CD4-positive, alpha-beta T cell treated with Interleukin-6 at 100 ng/mL for 8 hours (primary cell): Measurements from ENCODE around the gene IGFL3.
"Not testable (repeated sequence)": the region's sequence is repeated elsewhere in the genome, so short reads cannot be mapped to it uniquely, and the experiment has no call there.

Source experiments
- DNase-seq: peaks from one replicate; pipeline ENCODE4 v3.0.0-alpha.2; 2020; ENCODE audit warnings: mixed read lengths, low spot score

The IGFL3 gene

GRCh38 chr19:46124638-46125115 is at the start of gene IGFL3:
TSS of gene IGFL3 (minus strand) at chr19:46124688. CDS start at chr19:46124649, 39 bp downstream.
- DNase-seq, result no peak

- DNase-seq, result no peak
Measured at GRCh38 chr19:46173886-46174480, 49.5 kb upstream of the IGFL3 start.

- DNase-seq, result no peak
Measured at GRCh38 chr19:46162731-46163130, 38.2 kb upstream of the IGFL3 start.

GRCh38 chr19:46161642-46162257 is 37.3 kb upstream of the IGFL3 start:
- not testable (repeated sequence) for DNase-seq

GRCh38 chr19:46160233-46160775 is 35.8 kb upstream of the IGFL3 start:
- no peak for DNase-seq

GRCh38 chr19:46159418-46160232 is 35.1 kb upstream of the IGFL3 start:
- no peak for DNase-seq

- no peak for DNase-seq
Measured at GRCh38 chr19:46155237-46155636, 30.7 kb upstream of the IGFL3 start.

- DNase-seq, result no peak
Measured at GRCh38 chr19:46150606-46151005, 26.1 kb upstream of the IGFL3 start.

- no peak for DNase-seq
Measured at GRCh38 chr19:46147791-46148288, 23.4 kb upstream of the IGFL3 start, which contains the start of gene IGFL2. TSS of gene IGFL2 (plus strand) at chr19:46148238. CDS start at chr19:46148279, 41 bp downstream.

GRCh38 chr19:46147166-46147740 is 22.8 kb upstream of the IGFL3 start:
- no peak for DNase-seq

- DNase-seq, result no peak
Measured at GRCh38 chr19:46144756-46145155, 20.3 kb upstream of the IGFL3 start.

- no peak for DNase-seq
Measured at GRCh38 chr19:46142294-46142693, 17.8 kb upstream of the IGFL3 start.

GRCh38 chr19:46141421-46141820 is 16.9 kb upstream of the IGFL3 start:
- no peak for DNase-seq

- DNase-seq, result no peak
Measured at GRCh38 chr19:46137915-46138473, 13.5 kb upstream of the IGFL3 start.

GRCh38 chr19:46134527-46134926 is 10.0 kb upstream of the IGFL3 start:
- no peak for DNase-seq

- no peak for DNase-seq
Measured at GRCh38 chr19:46133777-46134241, 9.3 kb upstream of the IGFL3 start.

GRCh38 chr19:46133101-46133627 is 8.7 kb upstream of the IGFL3 start:
- no peak for DNase-seq

- DNase-seq, result no peak
Measured at GRCh38 chr19:46132508-46133100, 8.1 kb upstream of the IGFL3 start.

GRCh38 chr19:46131485-46132143 is 7.1 kb upstream of the IGFL3 start:
- no peak for DNase-seq

- no peak for DNase-seq
Measured at GRCh38 chr19:46126086-46126580, 1.6 kb upstream of the IGFL3 start.
